Bronchial epithelial cell (primary cell): ENCODE measurements around the gene CDX2. TPM values are rescaled to one million over a fixed set of nuclear protein-coding genes. Genes with fewer than 3 reads are reported as not detected.

Source experiments
- DNase-seq: peaks from one replicate; pipeline ENCODE4 v3.0.0-alpha.2; 2010; ENCODE audit warnings: low read depth
- FAIRE-seq: peaks from 2 replicates; lab custom pipeline; 2011; peaks lifted over from hg19 to GRCh38; lab: Jason Lieb, UNC
- H3K27me3 ChIP-seq: 2 replicates; pipeline ENCODE4 v1.5.1; 2011; ENCODE audit warnings: low read length; ENCODE audit not compliant: control insufficient read depth, insufficient read depth
- H3K36me3 ChIP-seq: 2 replicates; pipeline ENCODE4 v1.5.1; 2011; ENCODE audit warnings: low read length; ENCODE audit not compliant: control insufficient read depth, insufficient read depth
- H3K4me3 ChIP-seq: 2 replicates; pipeline ENCODE4 v1.5.1; 2011; ENCODE audit warnings: mild to moderate bottlenecking, low read depth, low read length, control low read depth
- CTCF ChIP-seq: IDR thresholded peaks from 2 replicates; pipeline ENCODE4 v1.5.1; 2011; ENCODE audit warnings: mild to moderate bottlenecking, moderate library complexity, low read length, control low read depth, inconsistent platforms; ENCODE audit not compliant: insufficient read depth, severe bottlenecking
- total RNA-seq: library from RNA; depleted of rRNA; stranded (reverse); fragments of >200 nt; gene quantifications from 2 replicates; pipeline ENCODE4 v1.2.1, GENCODE V29; 2014

Gene CDX2
- total RNA-seq, 1 donor from 2014 or later = not detected

- H3K27me3 ChIP-seq = peaks cover 46% of the 10 kb centered on the region
- H3K4me3 ChIP-seq = no peak overlapping the region
- no peak for TF ChIP-seq CTCF
- no peak for DNase-seq
- no peak for FAIRE-seq
- H3K36me3 ChIP-seq = no peaks in the 10 kb centered on the region
Measured at GRCh38 chr13:27961227-27962085, 7.7 kb downstream of the CDX2 start.

- peak; percentile 19 for DNase-seq
- no peak for FAIRE-seq
- peak; percentile 46 for TF ChIP-seq CTCF
- Histone ChIP-seq H3K36me3 (no peaks in the 10 kb centered on the region), H3K4me3 (no peak overlapping the region), H3K27me3 (peaks cover 40% of the 10 kb centered on the region)
Measured at GRCh38 chr13:27960362-27961226, 8.5 kb downstream of the CDX2 start.

GRCh38 chr13:27959976-27960361 is 9.1 kb downstream of the CDX2 start:
- Histone ChIP-seq H3K36me3 (no peaks in the 10 kb centered on the region), H3K27me3 (peaks cover 38% of the 10 kb centered on the region), H3K4me3 (no peak overlapping the region)
- TF ChIP-seq CTCF = no peak
- no peak for DNase-seq
- FAIRE-seq = no peak

GRCh38 chr13:27956576-27957300 is 12.4 kb downstream of the CDX2 start:
- FAIRE-seq = no peak
- Histone ChIP-seq H3K36me3 (no peaks in the 10 kb centered on the region), H3K27me3 (peaks cover 43% of the 10 kb centered on the region), H3K4me3 (no peak overlapping the region)
- TF ChIP-seq CTCF = no peak
- no peak for DNase-seq

- Histone ChIP-seq H3K36me3 (no peaks in the 10 kb centered on the region), H3K27me3 (peaks cover 31% of the 10 kb centered on the region), H3K4me3 (no peak overlapping the region)
- DNase-seq = no peak
- FAIRE-seq = no peak
- TF ChIP-seq CTCF = no peak
Measured at GRCh38 chr13:27955014-27955591, 14.0 kb downstream of the CDX2 start.
